Astrocyte of the cerebellum (primary cell): ENCODE results near the gene IRX4.

Experiments used
- DNase-seq: peaks from one replicate; pipeline ENCODE4 v3.0.0-alpha.2; 2011; ENCODE audit warnings: low read depth
- H3K4me3 ChIP-seq: 2 replicates; pipeline ENCODE4 v1.5.1; 2011; ENCODE audit warnings: mild to moderate bottlenecking, low read depth, low read length, moderate library complexity
- in situ Hi-C: cut with HindIII; loops from 2 replicates; pipeline ENCODE4 v1.10.0; 2017; ENCODE audit warnings: low sequenced_read_pairs
- TF ChIP-seq, protein P1 (sequence below): IDR thresholded peaks from 2 replicates; pipeline ENCODE4 v1.5.1; 2012; ENCODE audit warnings: low read length, low read depth, moderate library complexity, mild to moderate bottlenecking; ENCODE audit errors: missing control alignments

Gene IRX4

GRCh38 chr5:1860949-1861348 is 21.8 kb downstream of the IRX4 start:
- no peak for DNase-seq
- in situ Hi-C loops: no loop called here
- TF ChIP-seq, protein P1, sequence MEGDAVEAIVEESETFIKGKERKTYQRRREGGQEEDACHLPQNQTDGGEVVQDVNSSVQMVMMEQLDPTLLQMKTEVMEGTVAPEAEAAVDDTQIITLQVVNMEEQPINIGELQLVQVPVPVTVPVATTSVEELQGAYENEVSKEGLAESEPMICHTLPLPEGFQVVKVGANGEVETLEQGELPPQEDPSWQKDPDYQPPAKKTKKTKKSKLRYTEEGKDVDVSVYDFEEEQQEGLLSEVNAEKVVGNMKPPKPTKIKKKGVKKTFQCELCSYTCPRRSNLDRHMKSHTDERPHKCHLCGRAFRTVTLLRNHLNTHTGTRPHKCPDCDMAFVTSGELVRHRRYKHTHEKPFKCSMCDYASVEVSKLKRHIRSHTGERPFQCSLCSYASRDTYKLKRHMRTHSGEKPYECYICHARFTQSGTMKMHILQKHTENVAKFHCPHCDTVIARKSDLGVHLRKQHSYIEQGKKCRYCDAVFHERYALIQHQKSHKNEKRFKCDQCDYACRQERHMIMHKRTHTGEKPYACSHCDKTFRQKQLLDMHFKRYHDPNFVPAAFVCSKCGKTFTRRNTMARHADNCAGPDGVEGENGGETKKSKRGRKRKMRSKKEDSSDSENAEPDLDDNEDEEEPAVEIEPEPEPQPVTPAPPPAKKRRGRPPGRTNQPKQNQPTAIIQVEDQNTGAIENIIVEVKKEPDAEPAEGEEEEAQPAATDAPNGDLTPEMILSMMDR: no peak
- no peak overlapping the region for H3K4me3 ChIP-seq

- DNase-seq: no peak
These were observed 22.6 kb downstream of the IRX4 start for GRCh38 chr5:1860021-1860610.

DNA sequence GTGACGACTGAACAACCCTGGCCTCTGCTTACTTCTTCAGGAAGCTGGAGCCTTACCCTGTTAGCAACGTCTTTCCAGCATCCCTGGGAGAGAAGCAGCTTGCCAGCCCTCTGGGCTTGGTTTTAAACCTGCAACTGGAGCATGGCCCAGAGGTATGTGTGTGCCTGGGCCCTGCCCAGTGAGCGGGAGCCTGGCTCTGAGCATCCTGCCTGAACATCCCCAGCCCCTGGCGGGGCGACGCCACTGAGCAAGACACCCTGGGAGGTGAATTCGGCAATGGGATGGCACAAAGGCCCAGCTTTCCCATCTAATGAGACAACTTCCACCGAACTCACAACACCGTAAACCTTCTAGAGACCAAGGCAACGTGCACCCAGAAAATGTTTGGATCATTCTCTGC is 23.6 kb downstream of the IRX4 start:
- in situ Hi-C loops: no loop called here
- no peak overlapping the region for H3K4me3 ChIP-seq
- DNase-seq: no peak
- TF ChIP-seq, protein P1: no peak

More at GRCh38 chr5:1860021-1860610, 22.6 kb downstream of the IRX4 start:
- no peak overlapping the region for H3K4me3 ChIP-seq
- in situ Hi-C loops: no loop called here
- TF ChIP-seq, protein P1: no peak

DNA sequence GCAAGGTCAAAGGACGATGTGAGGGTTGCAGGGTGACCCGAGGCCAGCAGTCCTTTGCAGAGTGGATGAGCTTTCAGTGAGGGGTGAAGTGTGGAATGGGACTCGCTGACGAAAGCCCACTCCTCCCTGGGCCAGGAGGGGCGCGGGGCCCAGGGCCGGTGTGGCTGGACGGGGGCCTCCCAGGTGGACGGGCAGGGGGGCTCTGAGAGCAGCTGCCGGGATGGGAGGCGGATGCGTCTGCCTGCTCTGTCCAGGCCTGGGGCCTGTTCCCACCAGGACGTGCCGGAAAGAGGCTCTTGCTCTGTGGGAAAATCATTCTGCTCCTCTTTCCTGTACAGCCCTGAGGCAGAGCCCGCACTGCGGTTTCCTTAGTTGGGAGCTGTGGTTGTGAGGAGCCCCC is 24.3 kb downstream of the IRX4 start:
- no peak overlapping the region for H3K4me3 ChIP-seq
- DNase-seq: no peak
- TF ChIP-seq, protein P1: no peak
- in situ Hi-C loops: no loop called here

- no peak overlapping the region for H3K4me3 ChIP-seq
- DNase-seq: no peak
- TF ChIP-seq, protein P1: no peak
- in situ Hi-C loops: no loop called here
These were observed 25.5 kb downstream of the IRX4 start for GRCh38 chr5:1857256-1857600.

- H3K4me3 ChIP-seq: peak overlapping the region; percentile 14
- TF ChIP-seq, protein P1: no peak
- DNase-seq: no peak
- in situ Hi-C loops: no loop called here
These were observed 26.0 kb downstream of the IRX4 start for GRCh38 chr5:1856596-1857255.

DNA sequence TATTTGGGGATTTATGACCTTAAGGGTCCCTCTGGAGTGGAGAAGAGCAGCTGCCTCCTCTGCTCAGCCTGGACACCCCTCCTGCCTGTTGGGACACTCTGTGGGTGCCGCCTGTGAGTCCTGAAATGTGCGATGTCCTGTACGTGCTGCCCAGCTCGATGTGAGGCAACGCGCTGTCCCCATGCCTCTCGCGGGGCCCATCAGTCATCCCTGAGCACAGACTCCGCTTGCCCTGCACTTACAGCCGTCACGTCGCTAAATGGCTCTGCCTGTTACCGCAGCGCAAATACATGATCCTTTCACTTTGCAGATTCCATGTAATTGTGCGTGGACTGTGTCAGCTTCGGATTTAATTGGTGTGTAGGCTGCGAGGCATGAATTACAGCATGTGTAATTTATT is 27.1 kb downstream of the IRX4 start:
- in situ Hi-C loops: no loop called here
- no peak for DNase-seq
- H3K4me3 ChIP-seq: no peak overlapping the region
- TF ChIP-seq, protein P1: no peak
